ENCODE measurements around the gene NXPH2. TPM values are rescaled to one million over a fixed set of nuclear protein-coding genes. Genes with fewer than 3 reads are reported as not detected.

The NXPH2 gene
- polyA plus RNA-seq, 1 of the 3 experiments (the other 2 are of a cell fraction), result not detected

DNA sequence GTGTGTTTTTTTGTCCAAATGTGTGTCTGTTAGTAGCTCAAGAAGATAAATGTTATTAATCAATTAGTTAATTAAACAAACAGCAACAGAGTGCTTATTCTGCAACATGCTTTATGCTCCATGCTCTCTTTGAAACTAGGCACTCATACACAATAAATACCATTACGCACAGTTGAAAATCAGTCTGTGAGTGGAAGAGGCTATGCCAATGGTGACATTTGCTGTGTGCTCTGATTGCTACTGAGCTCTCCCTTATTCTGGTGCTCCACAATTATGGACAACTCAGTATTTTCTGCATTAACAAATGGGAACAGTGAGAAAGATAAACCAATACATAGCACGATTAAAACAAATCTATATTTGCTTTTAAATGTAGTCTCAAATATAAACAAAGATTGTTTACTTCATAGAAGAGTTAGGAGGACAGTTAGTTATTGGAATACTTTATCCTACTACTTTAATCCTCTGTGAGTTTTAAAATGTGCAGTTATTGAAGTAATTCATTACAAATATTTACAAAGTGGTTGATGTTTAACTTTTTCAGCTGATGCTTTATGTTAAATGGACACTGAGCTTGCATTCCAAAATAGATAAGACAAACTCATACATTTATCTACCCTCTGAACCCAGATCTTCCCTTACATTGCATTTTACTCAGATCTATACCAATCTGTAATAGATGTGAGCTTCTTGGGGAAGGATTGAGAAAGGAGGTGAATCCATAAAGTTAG is 55.3 kb downstream of the NXPH2 start:
- ChIA-PET CTCF (interaction anchor here (1.0 kb wide), 1 partner anchor 61 kb away, joined by 3 read pairs; no protein-coding TSS in a partner anchor), POLR2A (interaction anchor here (0.8 kb wide), 1 partner anchor 223 kb away, joined by 3 read pairs; no protein-coding TSS in a partner anchor)
- Histone ChIP-seq H3F3A (replicated peaks; ENCODE audit: insufficient read depth) (no peaks in the 10 kb centered on the region), H3K79me2 (ENCODE audit: insufficient read depth) (no peaks in the 10 kb centered on the region), H3K4me3 (ENCODE audit: low read depth in 2 of 2, low read length in 1 of 2) (no peak overlapping the region), H4K20me1 (ENCODE audit: insufficient read depth) (no peaks in the 10 kb centered on the region), H3K9ac (no peak overlapping the region), H3K27ac (ENCODE audit: low read depth in 2 of 2, low read length in 1 of 2) (no peak overlapping the region), H3K36me3 (replicated peaks in 1 of 2; ENCODE audit: control insufficient read depth in 1 of 2, insufficient read depth in 2 of 2, low read length in 1 of 2) (no peaks in the 10 kb centered on the region), H3K27me3 (ENCODE audit: insufficient read depth) (no peaks in the 10 kb centered on the region), H2AFZ (ENCODE audit: low read depth) (no peak overlapping the region), H3K4me1 (ENCODE audit: control insufficient read depth in 1 of 2, insufficient read depth in 2 of 2, low read depth in 1 of 2, low read length in 1 of 2) (peaks cover 0 to 2% of the 10 kb centered on the region in 2 experiments; a peak in 1 of 4 replicates), H3K9me2 (no peaks in the 10 kb centered on the region), H3K4me2 (no peak overlapping the region), H3K9me3 (no peaks in the 10 kb centered on the region)
- no peak for DNase-seq
- no peak for TF ChIP-seq IRF3 (IDR thresholded peaks at IDR 0.05; ENCODE audit: low read depth, low read length)
- TF ChIP-seq JUND (IDR thresholded peaks at IDR 0.05), result no peak
- TF ChIP-seq PBX3 (IDR thresholded peaks at IDR 0.05), result no peak
- TF ChIP-seq TAF1 (IDR thresholded peaks at IDR 0.05; ENCODE audit: borderline replicate concordance, low read depth, low read length), result no peak
- TF ChIP-seq CHD2 (IDR thresholded peaks at IDR 0.05; ENCODE audit: low read length, partially characterized antibody), result no peak
- no peak for TF ChIP-seq TEAD4 (IDR thresholded peaks at IDR 0.05; ENCODE audit: borderline replicate concordance, insufficient read depth)
- TF ChIP-seq CTCF (IDR thresholded peaks at IDR 0.05), result no peak
- TF ChIP-seq MEF2A (IDR thresholded peaks at IDR 0.05; ENCODE audit: borderline replicate concordance, low read depth), result no peak
- no peak for TF ChIP-seq GATA2 (CRISPR knock-in tag; IDR thresholded peaks at IDR 0.05)
- TF ChIP-seq, protein P1, sequence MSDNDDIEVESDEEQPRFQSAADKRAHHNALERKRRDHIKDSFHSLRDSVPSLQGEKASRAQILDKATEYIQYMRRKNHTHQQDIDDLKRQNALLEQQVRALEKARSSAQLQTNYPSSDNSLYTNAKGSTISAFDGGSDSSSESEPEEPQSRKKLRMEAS (IDR thresholded peaks at IDR 0.05; ENCODE audit: low read depth), result no peak
- 70% methylated on average over 2 of the region's 2 CpGs for WGBS (ENCODE audit: low lambda C conversion rate)

- no peaks in the 10 kb centered on the region for H3K9me3 ChIP-seq
- H3K4me1 ChIP-seq (ENCODE audit: control insufficient read depth in 1 of 2, insufficient read depth in 2 of 2, low read depth in 1 of 2, low read length in 1 of 2), result peaks cover 0 to 2% of the 10 kb centered on the region in 2 experiments; a peak in 1 of 4 replicates
- no peak overlapping the region for H3K9ac ChIP-seq
- H3K27me3 ChIP-seq (ENCODE audit: insufficient read depth), result no peaks in the 10 kb centered on the region
- no peak for DNase-seq
- no peaks in the 10 kb centered on the region for H3F3A ChIP-seq (replicated peaks; ENCODE audit: insufficient read depth)
- ChIA-PET CTCF (no interaction called here), POLR2A (no interaction called here)
- WGBS (ENCODE audit: low lambda C conversion rate), result 85% methylated on average over 2 of the region's 2 CpGs
- H3K4me3 ChIP-seq (ENCODE audit: low read depth in 2 of 2, low read length in 1 of 2), result no peak overlapping the region
- no peak overlapping the region for H2AFZ ChIP-seq (ENCODE audit: low read depth)
- H3K79me2 ChIP-seq (ENCODE audit: insufficient read depth), result no peaks in the 10 kb centered on the region
- H4K20me1 ChIP-seq (ENCODE audit: insufficient read depth), result no peaks in the 10 kb centered on the region
- no peak overlapping the region for H3K27ac ChIP-seq (ENCODE audit: low read depth in 2 of 2, low read length in 1 of 2)
- H3K9me2 ChIP-seq, result no peaks in the 10 kb centered on the region
- H3K36me3 ChIP-seq (replicated peaks in 1 of 2; ENCODE audit: control insufficient read depth in 1 of 2, insufficient read depth in 2 of 2, low read length in 1 of 2), result no peaks in the 10 kb centered on the region
- H3K4me2 ChIP-seq, result no peak overlapping the region
- no peak for TF ChIP-seq FOSL2 (IDR thresholded peaks at IDR 0.05; ENCODE audit: borderline replicate concordance, low read depth)
- TF ChIP-seq CTCF (IDR thresholded peaks at IDR 0.05), result no peak
- TF ChIP-seq CHD2 (IDR thresholded peaks at IDR 0.05; ENCODE audit: low read length, partially characterized antibody), result no peak
- TF ChIP-seq JUND (IDR thresholded peaks at IDR 0.05), result no peak
- no peak for TF ChIP-seq NFIC (IDR thresholded peaks at IDR 0.05; ENCODE audit: borderline replicate concordance)
- no peak for TF ChIP-seq TCF12 (IDR thresholded peaks at IDR 0.05)
- TF ChIP-seq, protein P2, sequence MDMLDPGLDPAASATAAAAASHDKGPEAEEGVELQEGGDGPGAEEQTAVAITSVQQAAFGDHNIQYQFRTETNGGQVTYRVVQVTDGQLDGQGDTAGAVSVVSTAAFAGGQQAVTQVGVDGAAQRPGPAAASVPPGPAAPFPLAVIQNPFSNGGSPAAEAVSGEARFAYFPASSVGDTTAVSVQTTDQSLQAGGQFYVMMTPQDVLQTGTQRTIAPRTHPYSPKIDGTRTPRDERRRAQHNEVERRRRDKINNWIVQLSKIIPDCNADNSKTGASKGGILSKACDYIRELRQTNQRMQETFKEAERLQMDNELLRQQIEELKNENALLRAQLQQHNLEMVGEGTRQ (IDR thresholded peaks at IDR 0.05; ENCODE audit: borderline replicate concordance, low read depth, low read length), result no peak
- no peak for TF ChIP-seq IRF3 (IDR thresholded peaks at IDR 0.05; ENCODE audit: low read depth, low read length)
- no peak for TF ChIP-seq PBX3 (IDR thresholded peaks at IDR 0.05)
- TF ChIP-seq GABPA (IDR thresholded peaks at IDR 0.05; ENCODE audit: low read depth), result no peak
Measured at GRCh38 chr2:138724327-138724726, 55.9 kb downstream of the NXPH2 start.
